ENCODE data around the gene MVB12B. TPM values are rescaled to one million over a fixed set of nuclear protein-coding genes. Genes with fewer than 3 reads are reported as not detected.
"Not testable (repeated sequence)": the region's sequence is repeated elsewhere in the genome, so short reads cannot be mapped to it uniquely, and the experiment has no call there.

The MVB12B gene
- total and polyA plus RNA-seq, 2 of the 8 experiments (the other 6 are each of a cell fraction or from before 2014, with no cell fraction given): 2.6 to 5.0 TPM

DNA sequence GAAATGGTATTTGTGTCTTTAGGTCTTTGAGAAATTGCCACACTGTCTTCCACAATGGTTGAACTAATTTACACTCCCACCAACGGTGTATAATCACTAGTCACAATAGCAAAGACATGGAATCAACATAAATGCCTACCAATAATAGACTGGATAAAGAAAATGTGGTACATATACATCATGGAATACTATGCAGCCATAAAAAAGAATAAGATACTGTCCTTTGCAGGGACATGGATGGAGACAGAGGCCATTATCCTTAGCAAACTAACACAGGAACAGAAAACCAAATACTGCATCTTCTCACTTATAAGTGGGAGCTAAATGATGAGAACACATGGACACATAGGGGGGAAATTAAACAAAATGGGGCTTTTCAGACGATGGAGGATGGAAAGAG lies 41.0 kb upstream of the MVB12B start:
- CTCF ChIA-PET (ENCODE audit: partially characterized antibody): interaction anchor here (0.6 kb wide), 1 partner anchor 1403 kb away, joined by 3 read pairs; no protein-coding TSS in a partner anchor
- H3K23me2 ChIP-seq (ENCODE audit: low read depth, low read length); H2AFZ ChIP-seq (ENCODE audit: low read length); H2BK120ac ChIP-seq (replicated peaks; ENCODE audit: low read depth, low read length); H3K18ac ChIP-seq (ENCODE audit: extremely low read depth, low read length); H2BK12ac ChIP-seq (ENCODE audit: low read depth, low read length); H3K9me3 ChIP-seq (ENCODE audit: insufficient read depth in 2 of 2, low read depth in 1 of 2, low read length in 1 of 2); H4K8ac ChIP-seq (ENCODE audit: extremely low read depth, insufficient read depth, low read length); FAIRE-seq; H3K14ac ChIP-seq (ENCODE audit: insufficient read length); H3K4ac ChIP-seq (replicated peaks; ENCODE audit: insufficient read length, low read depth, low read length); H3K27ac ChIP-seq (ENCODE audit: low read depth, low read length); H3K9ac ChIP-seq (replicated peaks in 1 of 4; ENCODE audit: extremely low read depth in 1 of 4, low read depth in 3 of 4, low read length in 3 of 4); H4K91ac ChIP-seq (replicated peaks; ENCODE audit: insufficient read length, low read length); H3K4me1 ChIP-seq (replicated peaks in 1 of 4; ENCODE audit: control insufficient read depth in 3 of 4, insufficient read depth in 4 of 4, low read length in 3 of 4); H3K79me2 ChIP-seq (ENCODE audit: control insufficient read depth in 1 of 2, insufficient read depth in 2 of 2, low read length in 2 of 2); H3K23ac ChIP-seq (ENCODE audit: insufficient read length); H3K4me2 ChIP-seq (ENCODE audit: insufficient read depth in 1 of 2, low read depth in 2 of 2, low read length in 2 of 2); H3K27me3 ChIP-seq (replicated peaks in 1 of 4; ENCODE audit: control insufficient read depth in 3 of 4, extremely low read depth in 1 of 4, insufficient read depth in 3 of 4, low read length in 3 of 4); H2AK5ac ChIP-seq (ENCODE audit: low read depth, low read length); H4K5ac ChIP-seq (ENCODE audit: insufficient read length, low read depth, low read length); H3K56ac ChIP-seq (replicated peaks; ENCODE audit: insufficient read length, low read depth, low read length); H3K4me3 ChIP-seq (ENCODE audit: extremely low read depth in 1 of 4, insufficient read depth in 2 of 4, low read depth in 3 of 4, low read length in 4 of 4); POLR2A ChIA-PET (ENCODE audit: partially characterized antibody); H4K20me1 ChIP-seq (replicated peaks in 1 of 2; ENCODE audit: control insufficient read depth in 1 of 2, insufficient read depth in 2 of 2, low read length in 2 of 2); H2BK15ac ChIP-seq (ENCODE audit: low read length); H3K36me3 ChIP-seq (ENCODE audit: control insufficient read depth in 2 of 4, insufficient read depth in 4 of 4, low read length in 3 of 4); H2BK20ac ChIP-seq (ENCODE audit: low read length); H2BK5ac ChIP-seq (ENCODE audit: low read depth, low read length); H3K79me1 ChIP-seq (ENCODE audit: low read depth, low read length); DNase-seq (ENCODE audit: low read depth in 1 of 2, low spot score in 2 of 2): not testable (repeated sequence)
- WGBS, 2 experiments (ENCODE audit: extremely low coverage in 1 of 2, insufficient coverage in 1 of 2, insufficient read length in 1 of 2, insufficient replicate concordance in 2 of 2, low coverage in 1 of 2, low lambda C conversion rate in 2 of 2, missing lambda C conversion rate in 1 of 2): 83% methylated on average over 2 of the region's 2 CpGs; no CpG with 5 or more reads in 1 of the 2 experiments
